Measurements from ENCODE around the gene ACBD4. TPM values are rescaled to one million over a fixed set of nuclear protein-coding genes. Genes with fewer than 3 reads are reported as not detected.

ACBD4 gene
- total and polyA plus RNA-seq, 7 donors = 13.2 to 36.5 (median 21.2) TPM

DNA sequence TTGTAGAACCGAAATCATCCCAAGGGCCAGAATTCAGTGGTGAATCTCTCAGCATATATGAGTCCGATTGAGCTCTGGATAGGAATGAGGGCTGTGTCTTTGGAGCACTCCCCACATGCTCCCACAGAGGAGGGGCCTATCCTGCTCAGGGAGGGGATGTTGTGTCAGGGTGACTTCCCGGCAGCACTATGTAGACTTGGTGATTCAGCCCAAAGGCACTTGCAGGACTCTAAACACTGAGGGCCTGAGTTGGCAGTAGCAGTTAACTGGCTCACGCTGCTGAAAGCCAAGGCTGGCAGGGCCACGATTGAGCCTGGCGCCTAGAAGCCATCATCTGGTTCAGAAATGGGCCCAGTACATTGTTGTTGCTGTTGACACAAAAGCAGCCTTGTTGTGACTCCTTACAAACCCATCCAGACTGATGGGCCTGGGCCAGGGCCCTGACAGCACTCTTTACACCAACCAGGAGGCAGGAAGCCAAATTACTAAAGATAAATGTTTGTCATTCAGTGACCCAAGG is 42.5 kb upstream of the ACBD4 start:
- peak; percentile 97 for DNase-seq
- Histone ChIP-seq H3K9me3 (no peaks in the 10 kb centered on the region), H3K27ac (peak overlapping the region; percentile 85 to 95 (median 90)), H3K27me3 (no peaks in the 10 kb centered on the region), H3K4me3 (no peak overlapping the region), H3K4me1 (peaks cover 0 to 46% (median 38%) of the 10 kb centered on the region in 4 donors), H3K36me3 (peaks cover 33 to 73% (median 40%) of the 10 kb centered on the region in 4 donors)
- TF ChIP-seq EP300 (IDR thresholded peaks at IDR 0.05) = peak in 2 of 4 donors; percentile 33 to 84
- TF ChIP-seq POLR2AphosphoS5 (IDR thresholded peaks at IDR 0.05) = peak; percentile 66 to 91 (median 68)
- TF ChIP-seq, protein P1, sequence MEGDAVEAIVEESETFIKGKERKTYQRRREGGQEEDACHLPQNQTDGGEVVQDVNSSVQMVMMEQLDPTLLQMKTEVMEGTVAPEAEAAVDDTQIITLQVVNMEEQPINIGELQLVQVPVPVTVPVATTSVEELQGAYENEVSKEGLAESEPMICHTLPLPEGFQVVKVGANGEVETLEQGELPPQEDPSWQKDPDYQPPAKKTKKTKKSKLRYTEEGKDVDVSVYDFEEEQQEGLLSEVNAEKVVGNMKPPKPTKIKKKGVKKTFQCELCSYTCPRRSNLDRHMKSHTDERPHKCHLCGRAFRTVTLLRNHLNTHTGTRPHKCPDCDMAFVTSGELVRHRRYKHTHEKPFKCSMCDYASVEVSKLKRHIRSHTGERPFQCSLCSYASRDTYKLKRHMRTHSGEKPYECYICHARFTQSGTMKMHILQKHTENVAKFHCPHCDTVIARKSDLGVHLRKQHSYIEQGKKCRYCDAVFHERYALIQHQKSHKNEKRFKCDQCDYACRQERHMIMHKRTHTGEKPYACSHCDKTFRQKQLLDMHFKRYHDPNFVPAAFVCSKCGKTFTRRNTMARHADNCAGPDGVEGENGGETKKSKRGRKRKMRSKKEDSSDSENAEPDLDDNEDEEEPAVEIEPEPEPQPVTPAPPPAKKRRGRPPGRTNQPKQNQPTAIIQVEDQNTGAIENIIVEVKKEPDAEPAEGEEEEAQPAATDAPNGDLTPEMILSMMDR (IDR thresholded peaks at IDR 0.05) = no peak
- no peak for TF ChIP-seq POLR2A (IDR thresholded peaks at IDR 0.05)
- WGBS, 2 donors = 80 to 85% methylated on average over 6 of the region's 6 CpGs
- intact Hi-C loops (cut with DNase I) = loop anchor here (2.0 to 5.0 kb wide), 3 partner anchors 32 to 126 kb away; partner anchors contain the start of genes C1QL1, DCAKD and NMT1

DNA sequence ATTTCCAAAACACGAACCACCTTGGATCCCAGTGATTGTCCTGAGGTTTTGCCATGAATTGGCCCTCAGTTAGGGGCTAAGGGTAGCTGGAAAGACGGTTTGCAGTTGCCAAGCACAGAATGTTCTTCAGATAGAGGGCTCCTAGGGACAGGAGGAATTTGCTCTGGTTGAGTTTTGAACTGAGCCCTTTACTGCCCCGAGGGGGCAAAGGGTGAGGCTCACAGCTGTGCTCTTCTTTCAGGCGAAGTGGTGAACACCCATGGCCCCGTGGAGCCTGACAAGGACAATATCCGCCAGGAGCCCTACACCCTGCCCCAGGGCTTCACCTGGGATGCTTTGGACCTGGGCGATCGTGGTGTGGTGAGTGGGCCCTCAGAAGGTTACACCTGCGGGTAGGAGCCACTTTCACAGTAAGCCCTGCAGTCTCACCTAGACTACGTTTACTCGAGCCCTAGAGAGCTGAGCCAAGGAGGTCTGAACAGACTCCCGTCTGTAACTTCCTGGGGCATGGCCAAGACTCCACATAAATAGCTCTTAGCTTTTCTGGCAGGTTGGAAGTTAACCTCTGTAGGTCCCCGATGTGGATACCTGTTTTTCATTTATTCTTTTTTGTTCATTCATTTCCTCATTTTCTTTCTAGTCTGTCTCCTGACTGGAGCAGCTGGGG is 41.9 kb upstream of the ACBD4 start:
- Histone ChIP-seq H3K36me3 (peaks cover 38 to 73% (median 44%) of the 10 kb centered on the region in 4 donors), H3K9me3 (no peaks in the 10 kb centered on the region), H3K4me1 (peaks cover 0 to 51% (median 43%) of the 10 kb centered on the region in 4 donors), H3K4me3 (no peak overlapping the region), H3K27ac (peak overlapping the region; percentile 85 to 95 (median 90)), H3K27me3 (no peaks in the 10 kb centered on the region)
- peak; percentile 83 for DNase-seq
- TF ChIP-seq POLR2A (IDR thresholded peaks at IDR 0.05) = no peak
- TF ChIP-seq POLR2AphosphoS5 (IDR thresholded peaks at IDR 0.05) = peak in 2 of 4 donors; percentile 39 to 61
- peak in 2 of 4 donors; percentile 66 to 80 for TF ChIP-seq EP300 (IDR thresholded peaks at IDR 0.05)
- intact Hi-C loops (cut with DNase I) = loop anchor here (2.0 to 5.0 kb wide), 3 partner anchors 33 to 126 kb away; partner anchors contain the start of genes C1QL1, DCAKD and NMT1
- 74 to 81% methylated on average over 13 of the region's 13 CpGs for WGBS, 2 donors

DNA sequence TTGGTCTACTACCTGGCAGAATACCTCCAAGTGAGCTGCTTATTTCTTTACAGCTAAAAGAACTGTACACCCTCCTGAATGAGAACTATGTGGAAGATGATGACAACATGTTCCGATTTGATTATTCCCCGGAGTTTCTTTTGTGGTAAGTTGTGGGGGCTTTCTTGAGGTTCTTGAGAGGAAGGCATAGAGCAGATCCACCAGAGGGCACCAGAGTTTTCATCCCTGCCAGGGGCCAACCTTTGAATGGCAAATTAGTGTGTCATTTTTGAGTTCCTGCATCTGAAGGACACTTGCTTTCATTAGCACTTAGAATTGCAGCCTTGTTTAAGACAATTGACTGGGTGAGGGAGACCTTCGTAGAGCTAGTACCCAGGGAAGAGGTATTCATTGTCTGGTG is 39.3 kb upstream of the ACBD4 start:
- intact Hi-C loops (cut with DNase I) = no loop called here

DNA sequence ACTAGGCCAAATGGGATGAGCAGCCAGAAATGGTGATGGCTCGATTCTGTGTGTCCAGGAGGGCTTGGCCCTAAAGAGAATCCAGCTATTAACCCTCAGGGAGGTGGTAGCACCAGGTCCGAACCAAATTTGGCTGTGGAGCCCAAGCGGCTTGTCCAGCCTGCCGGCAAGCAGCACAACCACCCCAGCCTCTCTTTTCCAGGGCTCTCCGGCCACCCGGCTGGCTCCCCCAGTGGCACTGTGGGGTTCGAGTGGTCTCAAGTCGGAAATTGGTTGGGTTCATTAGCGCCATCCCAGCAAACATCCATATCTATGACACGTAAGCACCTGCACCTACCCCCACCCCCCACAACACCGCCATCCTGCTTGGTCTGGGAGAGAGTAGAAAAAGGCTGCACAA is 38.6 kb upstream of the ACBD4 start:
- 95 to 96% methylated on average over 11 of the region's 11 CpGs for WGBS, 2 donors

More for the DNA sequence above, 39.3 kb upstream of the ACBD4 start:
- 71 to 85% methylated on average over 3 of the region's 3 CpGs for WGBS, 2 donors
- H3K4me3 ChIP-seq = no peak overlapping the region
- H3K27ac ChIP-seq = peak overlapping the region in 3 of 4 donors; percentile 79 to 95 (median 87)
- no peaks in the 10 kb centered on the region for H3K27me3 ChIP-seq
- peaks cover 32 to 64% (median 40%) of the 10 kb centered on the region in 4 donors for H3K36me3 ChIP-seq
- TF ChIP-seq, protein P1 (IDR thresholded peaks at IDR 0.05) = peak in 2 of 4 experiments; percentile 43 to 53
- TF ChIP-seq POLR2AphosphoS5 (IDR thresholded peaks at IDR 0.05) (no peak), POLR2A (IDR thresholded peaks at IDR 0.05) (no peak), EP300 (IDR thresholded peaks at IDR 0.05) (no peak)
- H3K9me3 ChIP-seq = no peaks in the 10 kb centered on the region
- H3K4me1 ChIP-seq = peaks cover 0 to 51% (median 47%) of the 10 kb centered on the region in 4 donors
- no peak for DNase-seq

More for the DNA sequence above, 38.6 kb upstream of the ACBD4 start:
- intact Hi-C loops (cut with DNase I) = no loop called here
- no peaks in the 10 kb centered on the region for H3K9me3 ChIP-seq
- peak overlapping the region in 3 of 4 donors; percentile 79 to 95 (median 87) for H3K27ac ChIP-seq
- TF ChIP-seq POLR2AphosphoS5 (IDR thresholded peaks at IDR 0.05) (no peak), EP300 (IDR thresholded peaks at IDR 0.05) (no peak), POLR2A (IDR thresholded peaks at IDR 0.05) (no peak)
- TF ChIP-seq, protein P1 (IDR thresholded peaks at IDR 0.05) = no peak
- DNase-seq = no peak
- H3K27me3 ChIP-seq = no peaks in the 10 kb centered on the region
- H3K4me1 ChIP-seq = peaks cover 0 to 46% (median 40%) of the 10 kb centered on the region in 4 donors
- peaks cover 32 to 64% (median 43%) of the 10 kb centered on the region in 4 donors for H3K36me3 ChIP-seq
- H3K4me3 ChIP-seq = no peak overlapping the region
